H9 (cell line): ENCODE measurements around the gene SACM1L. TPM values are rescaled to one million over a fixed set of nuclear protein-coding genes. Genes with fewer than 3 reads are reported as not detected.

Experiments used
- DNase-seq: peaks from one replicate; pipeline ENCODE4 v3.0.0-alpha.2; 2017
- H2AFZ ChIP-seq: one replicate; pipeline ENCODE4 v1.6.1; 2013; ENCODE audit warnings: mild to moderate bottlenecking, low read length, control low read depth, moderate library complexity
- H2AK5ac ChIP-seq: 2 replicates; pipeline ENCODE4 v1.6.1; 2013; ENCODE audit warnings: low read length, control low read depth, mixed read lengths; ENCODE audit not compliant: insufficient read length
- H2BK120ac ChIP-seq: one replicate; pipeline ENCODE4 v1.6.1; 2013; ENCODE audit warnings: low read depth, mild to moderate bottlenecking, low read length, control low read depth, inconsistent platforms; ENCODE audit not compliant: poor library complexity, severe bottlenecking
- H2BK12ac ChIP-seq: 2 replicates; pipeline ENCODE4 v1.6.1; 2013; ENCODE audit warnings: low read length, control low read depth, mixed read lengths, low read depth; ENCODE audit not compliant: insufficient read length
- H2BK15ac ChIP-seq: 2 replicates; pipeline ENCODE4 v1.6.1; 2013; ENCODE audit warnings: low read depth, low read length, control low read depth
- H2BK20ac ChIP-seq: one replicate; pipeline ENCODE4 v1.6.1; 2013; ENCODE audit warnings: low read depth, mild to moderate bottlenecking, low read length, control low read depth, inconsistent platforms; ENCODE audit not compliant: poor library complexity, severe bottlenecking
- H2BK5ac ChIP-seq: 2 replicates; pipeline ENCODE4 v1.6.1; 2013; ENCODE audit warnings: low read length, control low read depth, mixed read lengths; ENCODE audit not compliant: insufficient read length
- H3K14ac ChIP-seq: 2 replicates; pipeline ENCODE4 v1.6.1; 2013; ENCODE audit warnings: low read length, control low read depth; ENCODE audit not compliant: insufficient read depth
- H3K18ac ChIP-seq: 2 replicates; pipeline ENCODE4 v1.6.1; 2013; ENCODE audit warnings: low read depth, mild to moderate bottlenecking, mixed read lengths, low read length, control low read depth; ENCODE audit not compliant: insufficient read length
- H3K23ac ChIP-seq: 2 replicates; pipeline ENCODE4 v1.6.1; 2013; ENCODE audit warnings: low read length, control low read depth, mixed read lengths, low read depth; ENCODE audit not compliant: insufficient read length
- H3K23me2 ChIP-seq: 2 replicates; pipeline ENCODE4 v1.6.1; 2013; ENCODE audit warnings: low read depth, mild to moderate bottlenecking, mixed read lengths, low read length, control low read depth; ENCODE audit not compliant: insufficient read length, poor library complexity, severe bottlenecking
- H3K27ac ChIP-seq: 2 replicates; pipeline ENCODE4 v1.5.1; 2013; ENCODE audit warnings: low read length, control low read depth, mixed read lengths, low read depth; ENCODE audit not compliant: insufficient read length
- H3K27me3 ChIP-seq: 2 replicates; pipeline ENCODE4 v1.6.1; 2013; ENCODE audit warnings: low read length, control low read depth, inconsistent platforms; ENCODE audit not compliant: insufficient read depth
- H3K4ac ChIP-seq: 2 replicates; pipeline ENCODE4 v1.6.1; 2013; ENCODE audit warnings: low read depth, mild to moderate bottlenecking, control low read depth, inconsistent platforms, low read length, moderate library complexity
- H3K4me1 ChIP-seq: 2 replicates; pipeline ENCODE4 v1.6.1; 2013; ENCODE audit warnings: low read length, control low read depth, inconsistent platforms; ENCODE audit not compliant: insufficient read depth
- H3K4me2 ChIP-seq: 2 replicates; pipeline ENCODE4 v1.6.1; 2013; ENCODE audit warnings: low read length, control low read depth, mixed read lengths; ENCODE audit not compliant: insufficient read length, insufficient read depth
- H3K56ac ChIP-seq: 2 replicates; pipeline ENCODE4 v1.6.1; 2013; ENCODE audit warnings: low read depth, mild to moderate bottlenecking, mixed read lengths, low read length, control low read depth; ENCODE audit not compliant: insufficient read length
- H3K79me1 ChIP-seq: 2 replicates; pipeline ENCODE4 v1.6.1; 2013; ENCODE audit warnings: low read depth, mild to moderate bottlenecking, moderate library complexity, low read length, control low read depth, inconsistent platforms; ENCODE audit not compliant: insufficient read depth, poor library complexity, severe bottlenecking
- H3K79me2 ChIP-seq: 2 replicates; pipeline ENCODE4 v1.6.1; 2013; ENCODE audit warnings: low read length, control low read depth, inconsistent platforms; ENCODE audit not compliant: insufficient read depth
- H3K9ac ChIP-seq: 2 replicates; pipeline ENCODE4 v1.6.1; 2013; ENCODE audit warnings: low read length, control low read depth, mixed read lengths; ENCODE audit not compliant: insufficient read length; ENCODE audit errors: extremely low read depth
- H3K9me3 ChIP-seq: one replicate; pipeline ENCODE4 v1.6.1; 2013; ENCODE audit warnings: low read depth, low read length, inconsistent platforms; ENCODE audit not compliant: control insufficient read depth
- H3T11ph ChIP-seq: one replicate; pipeline ENCODE4 v1.6.1; 2013; ENCODE audit warnings: mild to moderate bottlenecking, low read length, control low read depth, inconsistent platforms
- H4K20me1 ChIP-seq: one replicate; pipeline ENCODE4 v1.6.1; 2013; ENCODE audit not compliant: control insufficient read depth, insufficient read length, insufficient read depth
- H4K5ac ChIP-seq: 2 replicates; pipeline ENCODE4 v1.6.1; 2013; ENCODE audit warnings: low read depth, mild to moderate bottlenecking, mixed read lengths, low read length, control low read depth; ENCODE audit not compliant: insufficient read length
- H4K8ac ChIP-seq: replicated peaks from 2 replicates; pipeline ENCODE4 v1.6.1; 2013; ENCODE audit warnings: low read length, control low read depth, mixed read lengths, low read depth; ENCODE audit not compliant: insufficient read length
- H4K91ac ChIP-seq: 2 replicates; pipeline ENCODE4 v1.6.1; 2013; ENCODE audit warnings: low read depth, mild to moderate bottlenecking, moderate library complexity, mixed read lengths, low read length, control low read depth; ENCODE audit not compliant: insufficient read length
- H3K27ac Mint-ChIP-seq, 3 experiments: 2 replicates in 2 of 3; 3 replicates in 1 of 3; pipeline ENCODE4 v1.8.0; 2020 to 2021; ENCODE audit warnings: mixed read lengths in 3 of 3, mild to moderate bottlenecking in 1 of 3, moderate library complexity in 1 of 3
- H3K27me3 Mint-ChIP-seq: 2 replicates; pipeline ENCODE4 v1.8.0; 2021; ENCODE audit warnings: low read depth, mild to moderate bottlenecking, moderate library complexity, mixed read lengths
- H3K36me3 Mint-ChIP-seq, 3 experiments: 2 replicates in 2 of 3; 3 replicates in 1 of 3; pipeline ENCODE4 v1.8.0; 2020 to 2021; ENCODE audit warnings: low read depth in 3 of 3, mixed read lengths in 3 of 3; ENCODE audit not compliant: insufficient read depth in 1 of 3
- H3K4me1 Mint-ChIP-seq, 2 experiments: 2 replicates each; pipeline ENCODE4 v1.8.0; 2020; ENCODE audit warnings: mixed read lengths in 2 of 2
- H3K4me3 Mint-ChIP-seq, 2 experiments: 2 replicates in 1 of 2; 3 replicates in 1 of 2; pipeline ENCODE4 v1.8.0; 2020 to 2021; ENCODE audit warnings: mild to moderate bottlenecking in 2 of 2, mixed read lengths in 2 of 2, moderate library complexity in 1 of 2
- H3K9me3 Mint-ChIP-seq, 2 experiments: 2 replicates in 1 of 2; 3 replicates in 1 of 2; pipeline ENCODE4 v1.8.0; 2020; ENCODE audit warnings: mild to moderate bottlenecking in 2 of 2, mixed read lengths in 2 of 2, moderate library complexity in 1 of 2
- CTCF ChIP-seq: fragments of 200-600 bp; sonication (generic); conservative IDR thresholded peaks from 3 replicates; pipeline ENCODE4 v1.8.0; 2021; ENCODE audit warnings: antibody characterized with exemption, mild to moderate bottlenecking
- WGBS: extraction: QIAGEN DNeasy Blood & Tissue Kit; methylation state at CpG from one replicate; pipeline ENCODE4 v1.1.7; 2013; ENCODE audit warnings: missing lambda C conversion rate, low lambda C conversion rate, mixed read lengths; ENCODE audit not compliant: insufficient read length; ENCODE audit errors: extremely low coverage; 5-methylcytosine and 5-hydroxymethylcytosine counted together
- total RNA-seq: library from RNA; stranded (reverse); gene quantifications from 2 replicates; pipeline ENCODE4 v1.2.1, GENCODE V29; 2021

The SACM1L gene
- total RNA-seq, 1 experiment from 2014 or later: 52.8 TPM

- Mint-ChIP-seq H3K4me3 (no peak overlapping the region; a peak in 1 of 5 replicates), H3K27ac (peak overlapping the region; percentile 12 to 98 (median 83); a peak in 6 of 7 replicates), H3K36me3 (peaks cover 30 to 63% (median 61%) of the 10 kb centered on the region in 3 experiments), H3K4me1 (peaks cover 58 to 59% of the 10 kb centered on the region in 2 experiments), H3K9me3 (no peaks in the 10 kb centered on the region), H3K27me3 (no peaks in the 10 kb centered on the region)
- no peak overlapping the region for H4K8ac ChIP-seq
- H2BK5ac ChIP-seq: no peak overlapping the region
- no peak overlapping the region for H3K4me2 ChIP-seq
- H4K5ac ChIP-seq: no peak overlapping the region
- H3K4ac ChIP-seq: no peak overlapping the region
- H3K18ac ChIP-seq: no peak overlapping the region
- no peak overlapping the region for H3K14ac ChIP-seq
- H2AFZ ChIP-seq: no peak overlapping the region
- TF ChIP-seq CTCF: no peak
- H3K9ac ChIP-seq: no peak overlapping the region
- no peak overlapping the region for H3T11ph ChIP-seq
- H3K27ac ChIP-seq: no peak overlapping the region
- no peaks in the 10 kb centered on the region for H3K79me1 ChIP-seq
- H3K23me2 ChIP-seq: no peaks in the 10 kb centered on the region
- H2BK120ac ChIP-seq: no peak overlapping the region
- no peaks in the 10 kb centered on the region for H3K79me2 ChIP-seq
- H3K4me1 ChIP-seq: peaks cover 7% of the 10 kb centered on the region; the same call in 1 of the 2 replicates
- no peaks in the 10 kb centered on the region for H3K9me3 ChIP-seq
- DNase-seq: no peak
- H3K56ac ChIP-seq: no peak overlapping the region
- no peak overlapping the region for H2BK15ac ChIP-seq
- no peaks in the 10 kb centered on the region for H3K27me3 ChIP-seq
- H4K20me1 ChIP-seq: no peaks in the 10 kb centered on the region
- no peak overlapping the region for H2BK12ac ChIP-seq
- no CpG with 5 or more reads among the region's 6 CpGs for WGBS
- H3K23ac ChIP-seq: no peak overlapping the region
- H2BK20ac ChIP-seq: no peak overlapping the region
- no peak overlapping the region for H4K91ac ChIP-seq
- H2AK5ac ChIP-seq: no peak overlapping the region
These were observed 52.7 kb downstream of the SACM1L start for GRCh38 chr3:45741742-45742460.
